H9 (cell line): Measurements from ENCODE around the gene DNAJC5. TPM values are rescaled to one million over a fixed set of nuclear protein-coding genes. Genes with fewer than 3 reads are reported as not detected.

ENCODE experiments used
- DNase-seq: peaks from one replicate; pipeline ENCODE4 v3.0.0-alpha.2; 2017
- H2AFZ ChIP-seq: one replicate; pipeline ENCODE4 v1.6.1; 2013; ENCODE audit warnings: mild to moderate bottlenecking, low read length, control low read depth, moderate library complexity
- H2AK5ac ChIP-seq: 2 replicates; pipeline ENCODE4 v1.6.1; 2013; ENCODE audit warnings: low read length, control low read depth, mixed read lengths; ENCODE audit not compliant: insufficient read length
- H2BK120ac ChIP-seq: one replicate; pipeline ENCODE4 v1.6.1; 2013; ENCODE audit warnings: low read depth, mild to moderate bottlenecking, low read length, control low read depth, inconsistent platforms; ENCODE audit not compliant: poor library complexity, severe bottlenecking
- H2BK12ac ChIP-seq: 2 replicates; pipeline ENCODE4 v1.6.1; 2013; ENCODE audit warnings: low read length, control low read depth, mixed read lengths, low read depth; ENCODE audit not compliant: insufficient read length
- H2BK15ac ChIP-seq: 2 replicates; pipeline ENCODE4 v1.6.1; 2013; ENCODE audit warnings: low read depth, low read length, control low read depth
- H2BK20ac ChIP-seq: one replicate; pipeline ENCODE4 v1.6.1; 2013; ENCODE audit warnings: low read depth, mild to moderate bottlenecking, low read length, control low read depth, inconsistent platforms; ENCODE audit not compliant: poor library complexity, severe bottlenecking
- H2BK5ac ChIP-seq: 2 replicates; pipeline ENCODE4 v1.6.1; 2013; ENCODE audit warnings: low read length, control low read depth, mixed read lengths; ENCODE audit not compliant: insufficient read length
- H3K14ac ChIP-seq: 2 replicates; pipeline ENCODE4 v1.6.1; 2013; ENCODE audit warnings: low read length, control low read depth; ENCODE audit not compliant: insufficient read depth
- H3K18ac ChIP-seq: 2 replicates; pipeline ENCODE4 v1.6.1; 2013; ENCODE audit warnings: low read depth, mild to moderate bottlenecking, mixed read lengths, low read length, control low read depth; ENCODE audit not compliant: insufficient read length
- H3K23ac ChIP-seq: 2 replicates; pipeline ENCODE4 v1.6.1; 2013; ENCODE audit warnings: low read length, control low read depth, mixed read lengths, low read depth; ENCODE audit not compliant: insufficient read length
- H3K23me2 ChIP-seq: 2 replicates; pipeline ENCODE4 v1.6.1; 2013; ENCODE audit warnings: low read depth, mild to moderate bottlenecking, mixed read lengths, low read length, control low read depth; ENCODE audit not compliant: insufficient read length, poor library complexity, severe bottlenecking
- H3K27ac ChIP-seq: 2 replicates; pipeline ENCODE4 v1.5.1; 2013; ENCODE audit warnings: low read length, control low read depth, mixed read lengths, low read depth; ENCODE audit not compliant: insufficient read length
- H3K27me3 ChIP-seq: 2 replicates; pipeline ENCODE4 v1.6.1; 2013; ENCODE audit warnings: low read length, control low read depth, inconsistent platforms; ENCODE audit not compliant: insufficient read depth
- H3K4ac ChIP-seq: 2 replicates; pipeline ENCODE4 v1.6.1; 2013; ENCODE audit warnings: low read depth, mild to moderate bottlenecking, control low read depth, inconsistent platforms, low read length, moderate library complexity
- H3K4me1 ChIP-seq: 2 replicates; pipeline ENCODE4 v1.6.1; 2013; ENCODE audit warnings: low read length, control low read depth, inconsistent platforms; ENCODE audit not compliant: insufficient read depth
- H3K4me2 ChIP-seq: 2 replicates; pipeline ENCODE4 v1.6.1; 2013; ENCODE audit warnings: low read length, control low read depth, mixed read lengths; ENCODE audit not compliant: insufficient read length, insufficient read depth
- H3K56ac ChIP-seq: 2 replicates; pipeline ENCODE4 v1.6.1; 2013; ENCODE audit warnings: low read depth, mild to moderate bottlenecking, mixed read lengths, low read length, control low read depth; ENCODE audit not compliant: insufficient read length
- H3K79me1 ChIP-seq: 2 replicates; pipeline ENCODE4 v1.6.1; 2013; ENCODE audit warnings: low read depth, mild to moderate bottlenecking, moderate library complexity, low read length, control low read depth, inconsistent platforms; ENCODE audit not compliant: insufficient read depth, poor library complexity, severe bottlenecking
- H3K79me2 ChIP-seq: 2 replicates; pipeline ENCODE4 v1.6.1; 2013; ENCODE audit warnings: low read length, control low read depth, inconsistent platforms; ENCODE audit not compliant: insufficient read depth
- H3K9ac ChIP-seq: 2 replicates; pipeline ENCODE4 v1.6.1; 2013; ENCODE audit warnings: low read length, control low read depth, mixed read lengths; ENCODE audit not compliant: insufficient read length; ENCODE audit errors: extremely low read depth
- H3K9me3 ChIP-seq: one replicate; pipeline ENCODE4 v1.6.1; 2013; ENCODE audit warnings: low read depth, low read length, inconsistent platforms; ENCODE audit not compliant: control insufficient read depth
- H3T11ph ChIP-seq: one replicate; pipeline ENCODE4 v1.6.1; 2013; ENCODE audit warnings: mild to moderate bottlenecking, low read length, control low read depth, inconsistent platforms
- H4K20me1 ChIP-seq: one replicate; pipeline ENCODE4 v1.6.1; 2013; ENCODE audit not compliant: control insufficient read depth, insufficient read length, insufficient read depth
- H4K5ac ChIP-seq: 2 replicates; pipeline ENCODE4 v1.6.1; 2013; ENCODE audit warnings: low read depth, mild to moderate bottlenecking, mixed read lengths, low read length, control low read depth; ENCODE audit not compliant: insufficient read length
- H4K8ac ChIP-seq: replicated peaks from 2 replicates; pipeline ENCODE4 v1.6.1; 2013; ENCODE audit warnings: low read length, control low read depth, mixed read lengths, low read depth; ENCODE audit not compliant: insufficient read length
- H4K91ac ChIP-seq: 2 replicates; pipeline ENCODE4 v1.6.1; 2013; ENCODE audit warnings: low read depth, mild to moderate bottlenecking, moderate library complexity, mixed read lengths, low read length, control low read depth; ENCODE audit not compliant: insufficient read length
- H3K27ac Mint-ChIP-seq, 3 experiments: 2 replicates in 2 of 3; 3 replicates in 1 of 3; pipeline ENCODE4 v1.8.0; 2020 to 2021; ENCODE audit warnings: mixed read lengths in 3 of 3, mild to moderate bottlenecking in 1 of 3, moderate library complexity in 1 of 3
- H3K27me3 Mint-ChIP-seq: 2 replicates; pipeline ENCODE4 v1.8.0; 2021; ENCODE audit warnings: low read depth, mild to moderate bottlenecking, moderate library complexity, mixed read lengths
- H3K36me3 Mint-ChIP-seq, 3 experiments: 2 replicates in 2 of 3; 3 replicates in 1 of 3; pipeline ENCODE4 v1.8.0; 2020 to 2021; ENCODE audit warnings: low read depth in 3 of 3, mixed read lengths in 3 of 3; ENCODE audit not compliant: insufficient read depth in 1 of 3
- H3K4me1 Mint-ChIP-seq, 2 experiments: 2 replicates each; pipeline ENCODE4 v1.8.0; 2020; ENCODE audit warnings: mixed read lengths in 2 of 2
- H3K4me3 Mint-ChIP-seq, 2 experiments: 2 replicates in 1 of 2; 3 replicates in 1 of 2; pipeline ENCODE4 v1.8.0; 2020 to 2021; ENCODE audit warnings: mild to moderate bottlenecking in 2 of 2, mixed read lengths in 2 of 2, moderate library complexity in 1 of 2
- H3K9me3 Mint-ChIP-seq, 2 experiments: 2 replicates in 1 of 2; 3 replicates in 1 of 2; pipeline ENCODE4 v1.8.0; 2020; ENCODE audit warnings: mild to moderate bottlenecking in 2 of 2, mixed read lengths in 2 of 2, moderate library complexity in 1 of 2
- CTCF ChIP-seq: fragments of 200-600 bp; sonication (generic); conservative IDR thresholded peaks from 3 replicates; pipeline ENCODE4 v1.8.0; 2021; ENCODE audit warnings: antibody characterized with exemption, mild to moderate bottlenecking
- WGBS: extraction: QIAGEN DNeasy Blood & Tissue Kit; methylation state at CpG from one replicate; pipeline ENCODE4 v1.1.7; 2013; ENCODE audit warnings: missing lambda C conversion rate, low lambda C conversion rate, mixed read lengths; ENCODE audit not compliant: insufficient read length; ENCODE audit errors: extremely low coverage; 5-methylcytosine and 5-hydroxymethylcytosine counted together
- total RNA-seq: library from RNA; stranded (reverse); gene quantifications from 2 replicates; pipeline ENCODE4 v1.2.1, GENCODE V29; 2021

The DNAJC5 gene
- total RNA-seq, 1 experiment from 2014 or later, result 43.0 TPM

- Histone ChIP-seq H3T11ph (no peak overlapping the region), H3K4me2 (no peak overlapping the region), H3K79me2 (no peaks in the 10 kb centered on the region; the same call in 1 of the 2 replicates), H3K79me1 (no peaks in the 10 kb centered on the region), H2BK120ac (no peak overlapping the region), H3K27ac (no peak overlapping the region), H2BK12ac (no peak overlapping the region), H2AFZ (no peak overlapping the region), H2BK20ac (no peak overlapping the region), H4K8ac (no peak overlapping the region), H2AK5ac (no peak overlapping the region), H3K4me1 (no peaks in the 10 kb centered on the region), H3K23me2 (no peaks in the 10 kb centered on the region), H3K9ac (no peak overlapping the region), H3K56ac (no peak overlapping the region), H2BK15ac (no peak overlapping the region), H3K27me3 (no peaks in the 10 kb centered on the region), H2BK5ac (no peak overlapping the region), H3K14ac (no peak overlapping the region; the same call in 1 of the 2 replicates), H3K18ac (no peak overlapping the region), H3K9me3 (no peaks in the 10 kb centered on the region), H3K4ac (no peak overlapping the region), H4K5ac (no peak overlapping the region), H4K91ac (no peak overlapping the region), H4K20me1 (no peaks in the 10 kb centered on the region), H3K23ac (no peak overlapping the region)
- Mint-ChIP-seq H3K9me3 (peaks cover 5 to 9% of the 10 kb centered on the region in 2 experiments; a peak in 4 of 5 replicates), H3K4me3 (peak overlapping the region in 1 of 2 experiments; percentile 38; a peak in 1 of 5 replicates), H3K4me1 (peaks cover 4% of the 10 kb centered on the region in 2 experiments), H3K36me3 (peaks cover 12 to 30% (median 15%) of the 10 kb centered on the region in 3 experiments; a peak in 6 of 7 replicates), H3K27ac (0 out of 7 replicates have a peak overlapping the region, but pooled peaks of 1 of the 3 experiments have one; percentile 72), H3K27me3 (no peaks in the 10 kb centered on the region)
- no peak for TF ChIP-seq CTCF
- WGBS, result no CpG with 5 or more reads among the region's 11 CpGs
- no peak for DNase-seq
Observed at GRCh38 chr20:63917811-63918210, 22.9 kb downstream of the DNAJC5 start.
